K562 (cell line): Measurements from ENCODE around the gene TUBGCP6. TPM values are rescaled to one million over a fixed set of nuclear protein-coding genes. Genes with fewer than 3 reads are reported as not detected.

Experiments used
- CXXC5 ChIP-seq: fragments of 250-450 bp; sonication (Bioruptor Pico); IDR thresholded peaks from 2 replicates; pipeline ENCODE4 v1.8.0; 2022; ENCODE audit warnings: inconsistent platforms, mild to moderate bottlenecking, moderate library complexity
- NRF1 ChIP-seq, 2 experiments: fragments of 450-650 bp; IDR thresholded peaks in 1 of 2; conservative IDR thresholded peaks in 1 of 2; 2 replicates each; pipeline ENCODE4 v1.6.1; 2014; ENCODE audit warnings: mild to moderate bottlenecking in 2 of 2
- PHF8 ChIP-seq: fragments of 200-600 bp; sonication (generic); IDR thresholded peaks from 2 replicates; pipeline ENCODE4 v1.6.1; 2012; ENCODE audit warnings: mixed run types, mild to moderate bottlenecking, inconsistent platforms, low read length, moderate library complexity, borderline replicate concordance
- RBFOX2 ChIP-seq: fragments of 200-400 bp; formaldehyde crosslinking; IDR thresholded peaks from 2 replicates; pipeline ENCODE4 v1.6.1; 2017; ENCODE audit warnings: low read depth, mild to moderate bottlenecking, low read length, moderate library complexity
- SIN3B ChIP-seq: fragments of 450-650 bp; IDR thresholded peaks from 2 replicates; pipeline ENCODE4 v1.6.1; 2017; ENCODE audit warnings: low read depth, mild to moderate bottlenecking, moderate library complexity
- SNIP1 ChIP-seq: fragments of 450-650 bp; IDR thresholded peaks from 2 replicates; pipeline ENCODE4 v1.7.1; 2017; ENCODE audit warnings: low read depth, mild to moderate bottlenecking
- ZFP36 ChIP-seq: fragments of 150-350 bp; IDR thresholded peaks from 2 replicates; pipeline ENCODE4 v1.6.1; 2018; ENCODE audit warnings: low read length, low read depth; ENCODE audit not compliant: partially characterized antibody
- polyA plus RNA-seq, 8 experiments: library from polyadenylated mRNA; depleted of rRNA in 4 of 8; stranded (reverse) in 5 of 8; unstranded in 3 of 8; fragments of >200 nt; fragmentation: Nextera tagmentation in 2 of 8; fragmentation: Illumina TruSeq in 1 of 8; extraction: Ambion mirVana in 2 of 8; extraction: Trizol in 1 of 8; gene quantifications; 2 replicates each; pipeline versions ENCODE4 v1.2.1 to v1.2.3, GENCODE V29; 2011 to 2014; ENCODE audit warnings: inconsistent platforms in 1 of 8, missing spikeins in 1 of 8
- total RNA-seq, 7 experiments: library from RNA; depleted of rRNA in 6 of 7; stranded (reverse); fragments of >200 nt in 6 of 7; fragmentation: Illumina TruSeq in 2 of 7; extraction: Trizol in 2 of 7; gene quantifications; 2 replicates each; pipeline versions ENCODE4 v1.2.1 to v1.2.3, GENCODE V29; 2011 to 2021; ENCODE audit warnings: low replicate concordance in 1 of 7
- TF ChIP-seq, protein P1 (sequence below): fragments of 450-650 bp; conservative IDR thresholded peaks from 2 replicates; pipeline ENCODE4 v1.6.1; 2016; ENCODE audit warnings: missing genetic modification characterization, low read depth, mild to moderate bottlenecking, missing compliant biosample characterization, moderate library complexity
- TF ChIP-seq, protein P2 (sequence below): fragments of 250-450 bp; sonication (Bioruptor Pico); IDR thresholded peaks from 2 replicates; pipeline ENCODE4 v1.8.0; 2022; ENCODE audit warnings: moderate library complexity, mild to moderate bottlenecking, inconsistent platforms

TUBGCP6 gene
- total and polyA plus RNA-seq, 9 of the 15 experiments (the other 6 are each of a cell fraction or from before 2014, with no cell fraction given) = 0.76 to 33.0 (median 10.1) TPM

DNA sequence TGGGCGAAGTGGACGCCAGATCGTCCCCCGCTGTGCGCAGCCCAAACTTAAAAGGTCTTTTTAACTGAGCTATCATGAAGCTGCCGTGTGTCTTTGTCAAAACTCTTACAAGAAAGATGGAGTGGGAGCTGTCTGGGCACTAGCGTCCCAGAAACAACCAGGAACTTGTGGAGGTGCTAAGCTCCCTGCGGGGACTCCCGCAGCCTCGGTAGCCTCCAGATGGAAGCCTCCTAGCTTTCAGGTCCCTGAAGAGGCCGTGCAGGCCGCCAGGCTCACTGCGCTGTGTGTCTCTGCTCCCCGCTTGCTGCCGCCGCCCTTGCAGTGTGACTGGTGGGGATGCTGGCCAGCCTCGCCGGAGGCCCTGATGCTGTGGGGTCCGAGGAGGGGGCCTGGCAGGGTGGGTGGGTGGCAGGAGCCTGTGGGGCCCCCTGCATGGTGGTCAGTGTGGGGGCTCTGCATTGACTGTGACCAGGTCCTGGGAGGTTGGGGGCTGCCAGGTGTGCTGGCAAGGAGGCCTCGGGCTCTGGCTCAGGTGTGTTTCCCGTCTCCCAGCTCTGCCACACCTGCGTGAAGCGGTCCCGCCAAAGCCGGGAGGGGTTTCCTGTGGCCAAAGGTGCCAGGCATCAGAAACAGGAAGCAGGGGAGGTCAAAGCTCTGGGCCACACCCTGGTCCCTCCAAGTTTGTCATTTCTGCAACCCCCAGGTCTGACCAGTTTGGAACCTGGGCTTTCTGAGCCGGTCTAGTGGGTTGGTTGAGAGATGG lies 57.9 kb downstream of the TUBGCP6 start (continued):
- TF ChIP-seq CXXC5 (CRISPR knock-in tag) (0 out of 2 replicates have a peak, but pooled peaks have one; percentile 21), SNIP1 (no peak), NRF1 (conservative IDR thresholded peaks at IDR 0.05 in 1 of 2, IDR thresholded peaks at IDR 0.05 in 1 of 2) (0 out of 4 replicates have a peak, but pooled peaks of 1 of the 2 experiments have one; percentile 14), RBFOX2 (0 out of 2 replicates have a peak, but pooled peaks have one; percentile 30), SIN3B (no peak), ZFP36 (peak; percentile 10), PHF8 (peak; percentile 0; the same call in 1 of the 2 replicates)
- TF ChIP-seq, protein P1, sequence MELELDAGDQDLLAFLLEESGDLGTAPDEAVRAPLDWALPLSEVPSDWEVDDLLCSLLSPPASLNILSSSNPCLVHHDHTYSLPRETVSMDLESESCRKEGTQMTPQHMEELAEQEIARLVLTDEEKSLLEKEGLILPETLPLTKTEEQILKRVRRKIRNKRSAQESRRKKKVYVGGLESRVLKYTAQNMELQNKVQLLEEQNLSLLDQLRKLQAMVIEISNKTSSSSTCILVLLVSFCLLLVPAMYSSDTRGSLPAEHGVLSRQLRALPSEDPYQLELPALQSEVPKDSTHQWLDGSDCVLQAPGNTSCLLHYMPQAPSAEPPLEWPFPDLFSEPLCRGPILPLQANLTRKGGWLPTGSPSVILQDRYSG = 0 out of 2 replicates have a peak, but pooled peaks have one; percentile 23
- TF ChIP-seq, protein P2, sequence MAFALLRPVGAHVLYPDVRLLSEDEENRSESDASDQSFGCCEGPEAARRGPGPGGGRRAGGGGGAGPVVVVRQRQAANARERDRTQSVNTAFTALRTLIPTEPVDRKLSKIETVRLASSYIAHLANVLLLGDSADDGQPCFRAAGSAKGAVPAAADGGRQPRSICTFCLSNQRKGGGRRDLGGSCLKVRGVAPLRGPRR = no peak
